C4-2B (cell line): Measurements from ENCODE around the gene PRMT3.

ENCODE experiments used
- CTCF ChIP-seq: fragments of 450-650 bp; conservative IDR thresholded peaks from 2 replicates; pipeline ENCODE4 v1.5.1; 2017; ENCODE audit warnings: mild to moderate bottlenecking
- ZFX ChIP-seq: fragments of 450-650 bp; IDR thresholded peaks from 2 replicates; pipeline ENCODE4 v1.6.1; 2017

GRCh38 chr11:20459865-20460264, 72.3 kb downstream of the PRMT3 start:
- TF ChIP-seq CTCF (no peak), ZFX (no peak)
